NCI-H187 treated with DMSO at 0.1 percent for 48 hours (cell line): Measurements from ENCODE around the gene NHERF2.
"Not testable (repeated sequence)": the region's sequence is repeated elsewhere in the genome, so short reads cannot be mapped to it uniquely, and the experiment has no call there.

Experiments used
- DNase-seq: peaks from one replicate; lab custom pipeline; 2025; lab: John Stamatoyannopoulos, UW

NHERF2 gene

GRCh38 chr16:2007081-2007836 lies 19.4 kb upstream of the NHERF2 start:
- no peak for DNase-seq

GRCh38 chr16:2008009-2008526 lies 18.6 kb upstream of the NHERF2 start:
- no peak for DNase-seq

- DNase-seq: no peak
Observed at GRCh38 chr16:2008631-2009163, 18.0 kb upstream of the NHERF2 start.

- DNase-seq: no peak
Observed at GRCh38 chr16:2009164-2009711, 17.5 kb upstream of the NHERF2 start.

- DNase-seq: peak; percentile 48
Observed at GRCh38 chr16:2009791-2010510, 16.8 kb upstream of the NHERF2 start, which contains the start of gene ZNF598. TSS of gene ZNF598 (minus strand) at chr16:2009821.

GRCh38 chr16:2011726-2012125 lies 15.0 kb upstream of the NHERF2 start:
- not testable (repeated sequence) for DNase-seq

- DNase-seq: no peak
Observed at GRCh38 chr16:2013527-2013926, 13.2 kb upstream of the NHERF2 start.

GRCh38 chr16:2015117-2015946 lies 11.4 kb upstream of the NHERF2 start:
- DNase-seq: no peak

GRCh38 chr16:2015947-2016208 lies 10.8 kb upstream of the NHERF2 start:
- DNase-seq: no peak

- no peak for DNase-seq
Observed at GRCh38 chr16:2016407-2016922, 10.2 kb upstream of the NHERF2 start.

- no peak for DNase-seq
Observed at GRCh38 chr16:2019518-2019920, 7.2 kb upstream of the NHERF2 start, which contains the start of gene NPW. TSS of gene NPW (plus strand) at chr16:2019785.

GRCh38 chr16:2019921-2020831 lies 6.5 kb upstream of the NHERF2 start:
- DNase-seq: no peak

- DNase-seq: no peak
Observed at GRCh38 chr16:2022723-2023091, 4.0 kb upstream of the NHERF2 start.

GRCh38 chr16:2023092-2024031 lies 3.3 kb upstream of the NHERF2 start:
- peak; percentile 70 for DNase-seq

GRCh38 chr16:2024032-2024420 lies 2.7 kb upstream of the NHERF2 start:
- no peak for DNase-seq

GRCh38 chr16:2025251-2025650 lies 1.5 kb upstream of the NHERF2 start:
- no peak for DNase-seq

- no peak for DNase-seq
Observed at GRCh38 chr16:2025878-2026460, 733 bp upstream of the NHERF2 start.

GRCh38 chr16:2027024-2028010 lies 615 bp downstream of the NHERF2 start:
- DNase-seq: no peak
